Activated CD8-positive, alpha-beta memory T cell treated with anti-CD3 and anti-CD28 coated beads for 48 hours (primary cell): Measurements from ENCODE around the gene APEX2.
"Not testable (repeated sequence)": the region's sequence is repeated elsewhere in the genome, so short reads cannot be mapped to it uniquely, and the experiment has no call there.

ENCODE experiments used
- DNase-seq, 3 experiments: peaks; one replicate each; pipeline ENCODE4 v3.0.0-alpha.2; 2020; ENCODE audit warnings: low read depth in 2 of 3, low spot score in 2 of 3

The APEX2 gene, protein sequence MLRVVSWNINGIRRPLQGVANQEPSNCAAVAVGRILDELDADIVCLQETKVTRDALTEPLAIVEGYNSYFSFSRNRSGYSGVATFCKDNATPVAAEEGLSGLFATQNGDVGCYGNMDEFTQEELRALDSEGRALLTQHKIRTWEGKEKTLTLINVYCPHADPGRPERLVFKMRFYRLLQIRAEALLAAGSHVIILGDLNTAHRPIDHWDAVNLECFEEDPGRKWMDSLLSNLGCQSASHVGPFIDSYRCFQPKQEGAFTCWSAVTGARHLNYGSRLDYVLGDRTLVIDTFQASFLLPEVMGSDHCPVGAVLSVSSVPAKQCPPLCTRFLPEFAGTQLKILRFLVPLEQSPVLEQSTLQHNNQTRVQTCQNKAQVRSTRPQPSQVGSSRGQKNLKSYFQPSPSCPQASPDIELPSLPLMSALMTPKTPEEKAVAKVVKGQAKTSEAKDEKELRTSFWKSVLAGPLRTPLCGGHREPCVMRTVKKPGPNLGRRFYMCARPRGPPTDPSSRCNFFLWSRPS

GRCh38 chrX:54999717-55000598 lies at the start of gene APEX2:
Gene APEX2 (plus strand): TSS chrX:55000363. CDS start chrX:55000423, 60 bp downstream.
- peak; percentile 34 to 67 (median 42) for DNase-seq

- DNase-seq, result no peak
These were observed 49.3 kb upstream of the APEX2 start for GRCh38 chrX:54950730-54951375.

GRCh38 chrX:54961750-54962149 lies 38.4 kb upstream of the APEX2 start:
- DNase-seq, result no peak

- DNase-seq, result no peak
These were observed 35.2 kb upstream of the APEX2 start for GRCh38 chrX:54964766-54965497.

DNA sequence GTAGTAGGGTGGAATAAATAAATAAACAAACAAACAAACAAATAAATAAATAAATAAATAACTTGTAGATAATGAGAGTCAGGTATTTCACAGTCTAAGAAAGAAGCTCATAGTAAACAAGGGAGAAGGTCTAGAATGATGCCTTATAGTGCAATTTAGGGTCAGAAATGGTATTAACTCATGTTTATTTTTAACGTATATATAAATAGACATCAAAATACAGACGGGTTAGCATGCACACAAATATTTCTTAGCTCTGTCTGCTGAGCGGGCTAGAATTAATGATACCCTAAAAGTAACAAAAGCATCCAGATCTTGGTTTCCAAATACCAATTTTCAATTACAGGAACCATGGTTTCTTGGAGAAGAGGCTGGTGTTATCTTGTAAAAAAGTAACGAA lies 22.8 kb upstream of the APEX2 start:
- DNase-seq, result no peak

GRCh38 chrX:54978448-54978847 lies 21.7 kb upstream of the APEX2 start:
- DNase-seq, result no peak

GRCh38 chrX:54979432-54979831 lies 20.7 kb upstream of the APEX2 start:
- DNase-seq, result no peak

DNA sequence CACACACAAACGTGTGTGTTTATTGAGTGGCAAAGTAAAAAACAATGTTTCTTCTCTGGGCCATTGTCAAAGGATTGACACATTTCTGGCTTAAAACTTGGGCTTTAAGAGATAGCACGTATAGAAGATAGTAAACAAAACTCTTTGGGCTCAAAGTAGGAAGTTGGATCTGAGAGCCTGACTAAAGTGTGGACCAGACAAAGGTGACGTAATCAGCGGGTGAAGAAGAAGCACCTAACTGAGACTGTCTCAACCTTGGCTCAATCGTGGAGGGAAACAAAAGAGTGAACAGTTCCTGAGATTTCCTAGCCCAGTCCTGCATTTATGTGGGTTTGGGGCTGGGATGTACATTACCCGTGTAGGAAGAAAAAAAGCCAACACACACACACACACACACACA lies 19.8 kb upstream of the APEX2 start:
- no peak for DNase-seq

DNA sequence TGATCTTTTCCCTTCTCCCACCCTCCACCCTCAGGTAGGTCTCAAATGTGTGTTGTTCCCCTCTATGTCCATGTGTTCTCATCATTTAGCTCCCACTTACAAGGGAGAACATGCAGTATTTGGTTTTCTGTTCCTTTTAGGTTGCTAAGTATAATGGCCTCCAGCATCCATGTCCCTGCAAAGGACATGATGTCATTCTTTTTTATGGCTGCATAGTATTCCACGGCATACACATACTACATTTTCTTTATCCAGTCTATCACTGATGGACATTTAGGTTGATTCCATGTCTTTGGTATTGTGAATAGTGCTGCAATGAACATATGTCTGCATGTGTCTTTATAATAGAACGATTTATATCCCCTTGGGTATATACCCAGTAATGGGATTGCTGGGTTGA lies 16.9 kb upstream of the APEX2 start:
- not testable (repeated sequence) for DNase-seq

DNA sequence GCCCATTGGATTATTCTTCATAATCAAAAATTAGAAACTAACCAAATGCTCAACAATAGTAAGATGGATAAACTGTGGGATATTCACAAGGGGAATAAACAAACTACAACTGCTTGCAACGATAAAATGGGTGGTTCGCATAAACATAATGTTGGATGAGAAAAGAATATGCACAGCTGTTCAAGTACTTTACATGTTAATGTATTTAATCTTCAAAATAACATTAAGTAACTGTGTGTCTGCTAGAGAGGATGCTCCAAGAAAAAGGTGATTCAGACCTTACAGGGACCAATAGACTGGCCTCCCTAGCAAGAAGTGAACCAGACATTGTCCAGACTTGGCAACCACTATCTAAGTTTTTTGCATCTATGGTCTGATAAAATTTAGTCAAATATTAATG lies 8.5 kb upstream of the APEX2 start:
- DNase-seq, result no peak

GRCh38 chrX:54992911-54993622 lies 7.1 kb upstream of the APEX2 start:
- no peak for DNase-seq

DNA sequence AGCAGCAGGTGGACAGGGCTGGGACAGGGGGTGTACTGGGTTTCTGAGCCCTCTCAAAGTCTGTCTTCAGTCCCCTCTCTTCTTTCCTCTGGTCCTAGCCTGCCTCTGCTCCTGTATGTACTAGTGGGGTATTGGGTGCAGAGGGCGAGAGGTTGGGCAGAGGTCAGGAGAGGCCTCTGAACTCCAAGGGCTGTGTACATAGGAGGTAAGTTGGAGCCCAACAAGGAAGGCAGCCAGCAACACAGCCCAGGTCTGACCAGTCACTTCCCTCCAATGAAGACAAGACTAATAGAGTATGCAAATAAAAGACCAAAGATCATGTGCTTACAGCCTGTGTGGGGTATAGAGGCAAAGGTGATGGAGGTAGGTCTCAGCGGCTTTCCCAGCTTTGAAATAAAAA lies 6.1 kb upstream of the APEX2 start, which contains the start of gene PFKFB1:
TSS of gene PFKFB1 (minus strand) at position 90 of the 400 bp plus-strand sequence. CDS start 181 bp downstream, outside the sequence.
- DNase-seq, result no peak

DNA sequence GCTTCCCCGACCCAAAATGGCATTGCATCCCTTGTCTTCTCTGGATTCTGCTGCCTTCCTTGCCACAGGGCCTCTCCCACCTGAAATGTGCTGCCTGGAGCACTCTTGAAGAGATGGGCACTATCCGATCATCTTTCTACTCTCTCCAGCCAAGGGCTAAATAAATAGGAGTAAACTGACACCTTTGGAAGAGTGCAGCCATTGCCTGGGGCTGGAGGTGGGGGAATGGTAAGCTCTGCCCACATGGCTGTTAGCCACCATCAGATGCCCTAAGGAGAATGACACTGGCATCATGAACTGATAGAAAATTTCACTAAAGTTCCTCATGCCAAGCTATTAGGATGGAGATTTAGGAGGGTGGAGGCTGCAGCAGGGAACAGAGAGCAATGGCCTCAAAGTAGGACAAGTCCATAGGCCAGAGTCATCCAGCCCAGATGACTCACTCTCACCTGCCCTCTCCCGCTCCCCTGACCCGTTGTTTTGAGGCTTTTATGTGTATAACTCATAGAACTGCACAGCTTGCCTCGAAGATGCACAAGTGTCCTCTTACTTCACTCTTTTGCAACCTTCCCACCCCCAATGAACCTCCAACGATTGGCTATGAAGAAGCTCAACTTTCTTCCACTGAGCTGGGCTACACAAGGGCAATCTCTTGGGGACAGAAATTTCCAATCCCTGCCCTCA lies 5.4 kb upstream of the APEX2 start:
- DNase-seq, result no peak

- DNase-seq, result no peak
These were observed 4.5 kb upstream of the APEX2 start for GRCh38 chrX:54995621-54996020.

GRCh38 chrX:55004231-55004630 lies 4.1 kb downstream of the APEX2 start:
- DNase-seq, result no peak

- no peak for DNase-seq
These were observed 5.1 kb downstream of the APEX2 start for GRCh38 chrX:55005256-55005655.

- DNase-seq, result no peak
These were observed 6.9 kb downstream of the APEX2 start for GRCh38 chrX:55006827-55007621.

GRCh38 chrX:55007656-55008055 lies 7.5 kb downstream of the APEX2 start:
- no peak for DNase-seq
